HUDEP-2 (cell line): ENCODE measurements around the gene PFN3.

Source experiments
- DNase-seq, 76 experiments: peaks; one replicate each; lab custom pipeline; 2025; ENCODE audit not compliant: unreplicated experiment in 76 of 76; lab: John Stamatoyannopoulos, UW

The PFN3 gene

DNA sequence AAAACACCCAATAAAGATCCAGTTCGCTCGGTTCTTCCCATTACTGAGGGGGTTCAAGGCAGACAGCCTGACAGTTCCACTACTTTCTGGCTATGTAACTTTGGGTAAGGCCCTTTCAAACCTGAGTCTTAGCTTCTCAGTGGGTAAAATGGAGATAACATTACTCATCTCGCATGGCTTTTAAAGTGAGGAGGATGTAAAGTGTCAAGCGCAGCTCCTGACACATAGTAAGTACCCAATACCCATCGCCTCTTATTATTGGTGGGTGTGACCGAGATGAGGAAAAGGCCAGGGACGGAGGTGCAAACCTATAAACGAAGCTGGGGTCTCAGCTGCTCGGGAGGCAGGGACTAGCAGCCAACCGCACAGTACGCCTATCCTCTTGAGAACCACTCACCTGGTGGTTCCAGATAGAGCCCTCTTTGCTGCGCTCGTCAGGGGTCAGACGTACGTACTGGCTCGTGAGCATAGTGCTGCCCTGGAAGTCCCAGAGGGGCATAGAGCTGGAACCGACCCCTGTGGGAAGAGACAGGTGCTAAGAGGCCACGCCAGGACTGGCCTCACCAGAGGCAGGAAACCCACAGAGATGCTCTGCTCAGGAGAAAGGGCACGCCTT, 49.6 kb downstream of the PFN3 start:
- no peak for DNase-seq
